GM12892 (cell line): ENCODE results near the gene GALNT2.

Experiments
- POLR2A ChIP-seq: IDR thresholded peaks from 2 replicates; pipeline ENCODE4 v1.6.1; 2011; ENCODE audit warnings: low read depth, low read length, control low read depth
- TAF1 ChIP-seq: IDR thresholded peaks from 2 replicates; pipeline ENCODE4 v1.6.1; 2011; ENCODE audit warnings: low read depth, mild to moderate bottlenecking, control low read depth, low read length, borderline replicate concordance

GRCh38 chr1:230095938-230096337 is 28.9 kb downstream of the GALNT2 start:
- no peak for TF ChIP-seq POLR2A
- TF ChIP-seq TAF1: no peak
